ENCODE measurements around the gene GPATCH2L.

DNA sequence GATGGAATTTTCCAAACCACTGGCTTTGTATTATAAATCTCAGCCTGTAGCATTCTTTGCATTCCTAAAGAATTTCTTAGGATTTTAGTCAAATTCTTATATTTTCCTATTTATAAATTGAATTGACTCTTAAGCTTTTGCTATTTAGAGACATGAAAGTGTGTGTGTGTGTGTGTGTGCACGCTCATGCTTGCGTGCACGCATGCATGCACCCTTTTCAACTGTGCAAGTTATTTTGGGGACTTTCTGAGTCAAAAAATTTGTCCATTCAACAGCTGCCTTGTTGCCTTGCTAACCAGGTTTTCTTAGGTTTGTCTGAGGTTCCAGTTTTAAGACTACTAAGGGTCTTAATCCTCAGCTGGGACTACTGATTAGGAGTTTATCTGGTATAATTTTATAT lies 42.6 kb downstream of the GPATCH2L start:
- TF ChIP-seq EZH2phosphoT487 (IDR thresholded peaks at IDR 0.05; ENCODE audit: low read length): no peak
- no peak for TF ChIP-seq CTCF (IDR thresholded peaks at IDR 0.05; ENCODE audit: low read length)
- TF ChIP-seq EZH2 (optimal IDR thresholded peaks at IDR 0.05; ENCODE audit: low read depth, low read length): no peak
